ENCODE data around the gene LMBR1.

GRCh38 chr7:156895024-156895780 lies 2.2 kb upstream of the LMBR1 start:
- TF ChIP-seq POLR2AphosphoS5 (IDR thresholded peaks at IDR 0.05; ENCODE audit: low read depth, low read length): no peak
- TF ChIP-seq REST (IDR thresholded peaks at IDR 0.05; ENCODE audit: insufficient read depth in 1 of 2, low read depth in 2 of 2, low read length in 2 of 2): no peak

Data from PFSK-1 (cell line).